A549 (cell line): Measurements from ENCODE around the gene GTPBP1.

Experiments used
- BHLHE40 ChIP-seq: IDR thresholded peaks from 2 replicates; pipeline ENCODE4 v1.6.1; 2012; ENCODE audit warnings: low read depth, low read length, inconsistent platforms
- EHMT2 ChIP-seq: fragments of 200-600 bp; sonication (generic); IDR thresholded peaks from 2 replicates; pipeline ENCODE4 v1.6.1; 2016; ENCODE audit warnings: antibody characterized with exemption, low read depth, mild to moderate bottlenecking, moderate library complexity
- EP300 ChIP-seq, 2 experiments: fragments of >200 bp; sonication (Bioruptor Twin); formaldehyde crosslinking; IDR thresholded peaks; 2 replicates in 1 of 2; 3 replicates in 1 of 2; pipeline ENCODE4 v1.6.1; 2016 to 2017
- JUN ChIP-seq, 2 experiments: fragments of >200 bp; sonication (Bioruptor Twin); formaldehyde crosslinking; IDR thresholded peaks; 2 replicates in 1 of 2; 3 replicates in 1 of 2; pipeline ENCODE4 v1.6.1; 2016 to 2017
- JUNB ChIP-seq: fragments of >200 bp; sonication (Bioruptor Twin); formaldehyde crosslinking; IDR thresholded peaks from 2 replicates; pipeline ENCODE4 v1.6.1; 2016
- MYC ChIP-seq: IDR thresholded peaks from 2 replicates; pipeline ENCODE4 v1.6.1; 2012; ENCODE audit warnings: mild to moderate bottlenecking, inconsistent platforms, low read length, improper control_type of control experiment, borderline replicate concordance
- RAD21 ChIP-seq, 2 experiments: fragments of >200 bp in 1 of 2; sonication (Bioruptor Twin) in 1 of 2; formaldehyde crosslinking in 1 of 2; IDR thresholded peaks in 1 of 2; conservative IDR thresholded peaks in 1 of 2; 2 replicates in 1 of 2; 3 replicates in 1 of 2; pipeline ENCODE4 v1.6.1; 2012 to 2018; ENCODE audit warnings: inconsistent platforms in 1 of 2
- SMC3 ChIP-seq: fragments of >200 bp; sonication (Bioruptor Twin); formaldehyde crosslinking; IDR thresholded peaks from 3 replicates; pipeline ENCODE4 v1.6.1; 2018; ENCODE audit warnings: inconsistent platforms
- ZNF302 ChIP-seq: fragments of 250-450 bp; sonication (Bioruptor Pico); IDR thresholded peaks from 2 replicates; pipeline ENCODE4 v1.9.0; 2021; ENCODE audit warnings: inconsistent platforms, mild to moderate bottlenecking, moderate library complexity
- TF ChIP-seq, protein P1 (sequence below): fragments of 200-600 bp; sonication (generic); IDR thresholded peaks from 2 replicates; pipeline ENCODE4 v1.6.1; 2016; ENCODE audit warnings: antibody characterized with exemption, mild to moderate bottlenecking, moderate library complexity
- TF ChIP-seq, protein P2 (sequence below): fragments of 250-450 bp; sonication (Bioruptor Pico); IDR thresholded peaks from 2 replicates; pipeline ENCODE4 v1.5.0; 2021; ENCODE audit warnings: mild to moderate bottlenecking, moderate library complexity, borderline replicate concordance
- TF ChIP-seq, protein P3 (sequence below): fragments of >200 bp; sonication (Bioruptor Twin); formaldehyde crosslinking; IDR thresholded peaks from 3 replicates; pipeline ENCODE4 v1.5.1; 2016
- TF ChIP-seq, protein P4 (sequence below): fragments of >200 bp; sonication (Bioruptor Twin); formaldehyde crosslinking; IDR thresholded peaks from 3 replicates; pipeline ENCODE4 v1.6.1; 2016

DNA sequence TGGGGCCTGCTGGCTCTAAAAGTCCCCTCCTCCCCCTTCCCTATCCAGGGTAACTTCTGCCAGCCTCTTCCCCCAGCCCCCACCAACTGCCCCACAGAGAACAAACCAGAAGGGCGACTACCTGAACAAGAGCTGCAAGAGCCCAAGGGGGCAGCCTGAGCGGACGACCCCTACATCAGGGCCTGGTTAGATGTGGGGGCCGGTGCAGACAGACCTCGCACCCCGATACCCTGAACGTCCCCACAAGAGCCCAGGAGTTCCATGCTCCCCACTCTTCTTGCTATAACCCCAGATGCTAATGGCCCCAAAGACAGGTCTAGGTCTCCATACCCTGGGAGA, 29.4 kb downstream of the GTPBP1 start:
- TF ChIP-seq EHMT2 (no peak), JUN (IDR thresholded peaks at IDR 0.05) (no peak), EP300 (IDR thresholded peaks at IDR 0.05) (no peak), ZNF302 (CRISPR knock-in tag) (no peak), MYC (no peak), RAD21 (conservative IDR thresholded peaks at IDR 0.05 in 1 of 2, IDR thresholded peaks at IDR 0.05 in 1 of 2) (no peak), JUNB (no peak), BHLHE40 (no peak), SMC3 (no peak)
- TF ChIP-seq, protein P1, sequence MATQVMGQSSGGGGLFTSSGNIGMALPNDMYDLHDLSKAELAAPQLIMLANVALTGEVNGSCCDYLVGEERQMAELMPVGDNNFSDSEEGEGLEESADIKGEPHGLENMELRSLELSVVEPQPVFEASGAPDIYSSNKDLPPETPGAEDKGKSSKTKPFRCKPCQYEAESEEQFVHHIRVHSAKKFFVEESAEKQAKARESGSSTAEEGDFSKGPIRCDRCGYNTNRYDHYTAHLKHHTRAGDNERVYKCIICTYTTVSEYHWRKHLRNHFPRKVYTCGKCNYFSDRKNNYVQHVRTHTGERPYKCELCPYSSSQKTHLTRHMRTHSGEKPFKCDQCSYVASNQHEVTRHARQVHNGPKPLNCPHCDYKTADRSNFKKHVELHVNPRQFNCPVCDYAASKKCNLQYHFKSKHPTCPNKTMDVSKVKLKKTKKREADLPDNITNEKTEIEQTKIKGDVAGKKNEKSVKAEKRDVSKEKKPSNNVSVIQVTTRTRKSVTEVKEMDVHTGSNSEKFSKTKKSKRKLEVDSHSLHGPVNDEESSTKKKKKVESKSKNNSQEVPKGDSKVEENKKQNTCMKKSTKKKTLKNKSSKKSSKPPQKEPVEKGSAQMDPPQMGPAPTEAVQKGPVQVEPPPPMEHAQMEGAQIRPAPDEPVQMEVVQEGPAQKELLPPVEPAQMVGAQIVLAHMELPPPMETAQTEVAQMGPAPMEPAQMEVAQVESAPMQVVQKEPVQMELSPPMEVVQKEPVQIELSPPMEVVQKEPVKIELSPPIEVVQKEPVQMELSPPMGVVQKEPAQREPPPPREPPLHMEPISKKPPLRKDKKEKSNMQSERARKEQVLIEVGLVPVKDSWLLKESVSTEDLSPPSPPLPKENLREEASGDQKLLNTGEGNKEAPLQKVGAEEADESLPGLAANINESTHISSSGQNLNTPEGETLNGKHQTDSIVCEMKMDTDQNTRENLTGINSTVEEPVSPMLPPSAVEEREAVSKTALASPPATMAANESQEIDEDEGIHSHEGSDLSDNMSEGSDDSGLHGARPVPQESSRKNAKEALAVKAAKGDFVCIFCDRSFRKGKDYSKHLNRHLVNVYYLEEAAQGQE = no peak
- TF ChIP-seq, protein P2, sequence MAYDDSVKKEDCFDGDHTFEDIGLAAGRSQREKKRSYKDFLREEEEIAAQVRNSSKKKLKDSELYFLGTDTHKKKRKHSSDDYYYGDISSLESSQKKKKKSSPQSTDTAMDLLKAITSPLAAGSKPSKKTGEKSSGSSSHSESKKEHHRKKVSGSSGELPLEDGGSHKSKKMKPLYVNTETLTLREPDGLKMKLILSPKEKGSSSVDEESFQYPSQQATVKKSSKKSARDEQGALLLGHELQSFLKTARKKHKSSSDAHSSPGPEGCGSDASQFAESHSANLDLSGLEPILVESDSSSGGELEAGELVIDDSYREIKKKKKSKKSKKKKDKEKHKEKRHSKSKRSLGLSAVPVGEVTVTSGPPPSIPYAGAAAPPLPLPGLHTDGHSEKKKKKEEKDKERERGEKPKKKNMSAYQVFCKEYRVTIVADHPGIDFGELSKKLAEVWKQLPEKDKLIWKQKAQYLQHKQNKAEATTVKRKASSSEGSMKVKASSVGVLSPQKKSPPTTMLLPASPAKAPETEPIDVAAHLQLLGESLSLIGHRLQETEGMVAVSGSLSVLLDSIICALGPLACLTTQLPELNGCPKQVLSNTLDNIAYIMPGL (CRISPR knock-in tag) = no peak
- TF ChIP-seq, protein P3, sequence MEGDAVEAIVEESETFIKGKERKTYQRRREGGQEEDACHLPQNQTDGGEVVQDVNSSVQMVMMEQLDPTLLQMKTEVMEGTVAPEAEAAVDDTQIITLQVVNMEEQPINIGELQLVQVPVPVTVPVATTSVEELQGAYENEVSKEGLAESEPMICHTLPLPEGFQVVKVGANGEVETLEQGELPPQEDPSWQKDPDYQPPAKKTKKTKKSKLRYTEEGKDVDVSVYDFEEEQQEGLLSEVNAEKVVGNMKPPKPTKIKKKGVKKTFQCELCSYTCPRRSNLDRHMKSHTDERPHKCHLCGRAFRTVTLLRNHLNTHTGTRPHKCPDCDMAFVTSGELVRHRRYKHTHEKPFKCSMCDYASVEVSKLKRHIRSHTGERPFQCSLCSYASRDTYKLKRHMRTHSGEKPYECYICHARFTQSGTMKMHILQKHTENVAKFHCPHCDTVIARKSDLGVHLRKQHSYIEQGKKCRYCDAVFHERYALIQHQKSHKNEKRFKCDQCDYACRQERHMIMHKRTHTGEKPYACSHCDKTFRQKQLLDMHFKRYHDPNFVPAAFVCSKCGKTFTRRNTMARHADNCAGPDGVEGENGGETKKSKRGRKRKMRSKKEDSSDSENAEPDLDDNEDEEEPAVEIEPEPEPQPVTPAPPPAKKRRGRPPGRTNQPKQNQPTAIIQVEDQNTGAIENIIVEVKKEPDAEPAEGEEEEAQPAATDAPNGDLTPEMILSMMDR = no peak
- TF ChIP-seq, protein P4, sequence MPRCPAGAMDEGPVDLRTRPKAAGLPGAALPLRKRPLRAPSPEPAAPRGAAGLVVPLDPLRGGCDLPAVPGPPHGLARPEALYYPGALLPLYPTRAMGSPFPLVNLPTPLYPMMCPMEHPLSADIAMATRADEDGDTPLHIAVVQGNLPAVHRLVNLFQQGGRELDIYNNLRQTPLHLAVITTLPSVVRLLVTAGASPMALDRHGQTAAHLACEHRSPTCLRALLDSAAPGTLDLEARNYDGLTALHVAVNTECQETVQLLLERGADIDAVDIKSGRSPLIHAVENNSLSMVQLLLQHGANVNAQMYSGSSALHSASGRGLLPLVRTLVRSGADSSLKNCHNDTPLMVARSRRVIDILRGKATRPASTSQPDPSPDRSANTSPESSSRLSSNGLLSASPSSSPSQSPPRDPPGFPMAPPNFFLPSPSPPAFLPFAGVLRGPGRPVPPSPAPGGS = no peak
